ENCODE data around the gene FRMPD2. TPM values are rescaled to one million over a fixed set of nuclear protein-coding genes. Genes with fewer than 3 reads are reported as not detected.

The FRMPD2 gene
- total RNA-seq, 1 donor from 2014 or later, result not detected

- H3K9me3 Mint-ChIP-seq (ENCODE audit: unreplicated experiment), result no peaks in the 10 kb centered on the region
- TF ChIP-seq CTCF (IDR thresholded peaks at IDR 0.05; ENCODE audit: unreplicated experiment), result no peak
- no peak overlapping the region for H3K4me3 Mint-ChIP-seq (ENCODE audit: unreplicated experiment)
- peaks cover 5% of the 10 kb centered on the region for H3K27me3 Mint-ChIP-seq (ENCODE audit: unreplicated experiment)
- DNase-seq (ENCODE audit: low spot score), result no peak
- peaks cover 6% of the 10 kb centered on the region for H3K4me1 Mint-ChIP-seq (ENCODE audit: unreplicated experiment)
- no peaks in the 10 kb centered on the region for H3K36me3 Mint-ChIP-seq (ENCODE audit: low read depth, unreplicated experiment)
- H3K27ac Mint-ChIP-seq (ENCODE audit: unreplicated experiment), result no peak overlapping the region
These were observed 42.7 kb downstream of the FRMPD2 start for GRCh38 chr10:48231699-48232315.

- Mint-ChIP-seq H3K4me1 (ENCODE audit: unreplicated experiment) (peaks cover 6% of the 10 kb centered on the region), H3K27me3 (ENCODE audit: unreplicated experiment) (peaks cover 5% of the 10 kb centered on the region), H3K36me3 (ENCODE audit: low read depth, unreplicated experiment) (no peaks in the 10 kb centered on the region), H3K4me3 (ENCODE audit: unreplicated experiment) (no peak overlapping the region), H3K27ac (ENCODE audit: unreplicated experiment) (no peak overlapping the region), H3K9me3 (ENCODE audit: unreplicated experiment) (no peaks in the 10 kb centered on the region)
- DNase-seq (ENCODE audit: low spot score), result no peak
- no peak for TF ChIP-seq CTCF (IDR thresholded peaks at IDR 0.05; ENCODE audit: unreplicated experiment)
These were observed 43.3 kb downstream of the FRMPD2 start for GRCh38 chr10:48231178-48231577.

GRCh38 chr10:48227213-48227612 is 47.3 kb downstream of the FRMPD2 start:
- H3K4me1 Mint-ChIP-seq (ENCODE audit: unreplicated experiment), result no peaks in the 10 kb centered on the region
- H3K27ac Mint-ChIP-seq (ENCODE audit: unreplicated experiment), result no peak overlapping the region
- DNase-seq (ENCODE audit: low spot score), result no peak
- H3K27me3 Mint-ChIP-seq (ENCODE audit: unreplicated experiment), result peaks cover 2% of the 10 kb centered on the region
- no peak overlapping the region for H3K4me3 Mint-ChIP-seq (ENCODE audit: unreplicated experiment)
- H3K9me3 Mint-ChIP-seq (ENCODE audit: unreplicated experiment), result no peaks in the 10 kb centered on the region
- TF ChIP-seq CTCF (IDR thresholded peaks at IDR 0.05; ENCODE audit: unreplicated experiment), result no peak
- no peaks in the 10 kb centered on the region for H3K36me3 Mint-ChIP-seq (ENCODE audit: low read depth, unreplicated experiment)

GRCh38 chr10:48224979-48225560 is 49.4 kb downstream of the FRMPD2 start:
- peaks cover 2% of the 10 kb centered on the region for H3K27me3 Mint-ChIP-seq (ENCODE audit: unreplicated experiment)
- no peak for TF ChIP-seq CTCF (IDR thresholded peaks at IDR 0.05; ENCODE audit: unreplicated experiment)
- H3K36me3 Mint-ChIP-seq (ENCODE audit: low read depth, unreplicated experiment), result no peaks in the 10 kb centered on the region
- no peak overlapping the region for H3K27ac Mint-ChIP-seq (ENCODE audit: unreplicated experiment)
- H3K4me1 Mint-ChIP-seq (ENCODE audit: unreplicated experiment), result no peaks in the 10 kb centered on the region
- H3K4me3 Mint-ChIP-seq (ENCODE audit: unreplicated experiment), result no peak overlapping the region
- H3K9me3 Mint-ChIP-seq (ENCODE audit: unreplicated experiment), result no peaks in the 10 kb centered on the region
- DNase-seq (ENCODE audit: low spot score), result no peak

- no peaks in the 10 kb centered on the region for H3K36me3 Mint-ChIP-seq (ENCODE audit: low read depth, unreplicated experiment)
- H3K4me1 Mint-ChIP-seq (ENCODE audit: unreplicated experiment), result no peaks in the 10 kb centered on the region
- H3K27ac Mint-ChIP-seq (ENCODE audit: unreplicated experiment), result peak overlapping the region; percentile 43
- DNase-seq (ENCODE audit: low spot score), result no peak
- TF ChIP-seq CTCF (IDR thresholded peaks at IDR 0.05; ENCODE audit: unreplicated experiment), result no peak
- no peaks in the 10 kb centered on the region for H3K9me3 Mint-ChIP-seq (ENCODE audit: unreplicated experiment)
- no peak overlapping the region for H3K4me3 Mint-ChIP-seq (ENCODE audit: unreplicated experiment)
- H3K27me3 Mint-ChIP-seq (ENCODE audit: unreplicated experiment), result peaks cover 4% of the 10 kb centered on the region
These were observed 50.2 kb downstream of the FRMPD2 start for GRCh38 chr10:48224296-48224695.

Measured in endothelial cell (in vitro differentiated cells).